ENCODE data around the gene PRXL2A. TPM values are rescaled to one million over a fixed set of nuclear protein-coding genes. Genes with fewer than 3 reads are reported as not detected.

Gene PRXL2A
- total and polyA plus RNA-seq, 10 of the 15 experiments (the other 5 are each of a cell fraction or from before 2014, with no cell fraction given) = 2.8 to 15.6 (median 11.1) TPM

DNA sequence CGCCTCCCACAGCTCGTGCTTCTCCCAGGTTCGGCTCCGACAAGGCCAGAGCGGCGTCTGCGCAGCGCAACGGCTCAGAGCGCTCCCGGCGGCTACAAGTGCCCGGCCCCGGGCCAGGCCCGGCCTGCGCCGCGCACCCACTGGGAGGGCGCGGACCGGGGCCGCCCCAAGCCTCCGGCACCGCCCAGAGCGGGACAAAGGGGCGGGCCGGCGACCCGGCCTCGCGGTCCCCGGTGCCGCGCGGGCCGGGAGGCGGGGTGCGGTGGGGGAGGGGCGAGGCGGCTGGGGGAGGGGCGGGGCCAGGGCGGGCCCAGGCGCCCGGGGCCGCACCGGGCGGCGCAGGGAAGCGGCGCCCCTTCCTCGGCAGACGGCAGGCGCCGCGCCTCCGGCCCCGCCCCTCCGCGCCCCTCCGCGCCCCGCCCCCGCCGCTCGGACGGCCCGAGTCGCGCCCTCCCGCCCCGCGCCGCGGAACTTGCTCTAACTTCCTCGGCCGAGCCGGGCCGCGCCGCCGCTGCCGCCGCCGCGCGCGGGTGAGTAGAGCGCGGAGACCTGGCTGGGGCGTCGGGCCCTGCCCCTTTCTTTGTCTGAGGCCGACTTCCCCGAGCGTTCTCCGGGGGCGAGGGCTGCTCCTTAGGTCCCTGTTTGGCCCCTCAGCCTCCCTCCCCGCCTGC lies 45.6 kb downstream of the PRXL2A start, which contains the start of gene TSPAN14:
TSS of gene TSPAN14 (plus strand) at position 469 of the 671 bp plus-strand sequence. CDS start 34,924 bp downstream, outside the sequence.
- in situ Hi-C loops (cut with MboI) = no loop called here
- Histone ChIP-seq H2AFZ (ENCODE audit: control insufficient read depth, low read depth, low read length) (peak within 1 kb of the TSS; percentile 65), H3K9ac (ENCODE audit: control insufficient read depth, insufficient read depth, low read length) (peak within 1 kb of the TSS; percentile 86), H3K4me2 (ENCODE audit: control insufficient read depth, insufficient read depth) (peak within 1 kb of the TSS; percentile 90), H3K4me3 (peak within 1 kb of the TSS; percentile 92), H3K36me3 (ENCODE audit: control insufficient read depth in 2 of 2, insufficient read depth in 2 of 2, low read length in 1 of 2) (no peaks in the 10 kb centered on the region), H3K4me1 (ENCODE audit: control insufficient read depth, insufficient read depth, low read length) (peaks cover 46% of the 10 kb centered on the region), H3K27ac (ENCODE audit: control insufficient read depth, insufficient read depth) (peak within 1 kb of the TSS; percentile 67), H4K20me1 (ENCODE audit: control insufficient read depth, insufficient read depth) (no peaks in the 10 kb centered on the region), H3K79me2 (ENCODE audit: control insufficient read depth, insufficient read depth, low read length) (peaks cover 40% of the 10 kb centered on the region), H3K9me3 (replicated peaks; ENCODE audit: control insufficient read depth, insufficient read depth, low read length) (peaks cover 3% of the 10 kb centered on the region; the same call in 1 of the 3 replicates), H3K27me3 (replicated peaks in 1 of 2; ENCODE audit: control insufficient read depth in 2 of 2, insufficient read depth in 2 of 2, low read length in 1 of 2) (no peaks in the 10 kb centered on the region)
- CTCF ChIA-PET = interaction anchor here (0.6 to 21.3 kb wide), 6 partner anchors 9 to 186 kb away, joined by 3 to 852 read pairs (median 7); no protein-coding TSS in a partner anchor
- DNase-seq (ENCODE audit: low read depth, low spot score) (no peak), FAIRE-seq (no peak), ATAC-seq (peak; percentile 65)
- BruUV-seq (replicated peaks) = no TSS peak
- POLR2A ChIA-PET = interaction anchor here (1.6 to 9.6 kb wide), 3 partner anchors 16 to 50 kb away, joined by 3 to 190 read pairs (median 30); no protein-coding TSS in a partner anchor
- SMC1A ChIA-PET (ENCODE audit: uncharacterized antibody, unreplicated experiment) = interaction anchor here (1.9 to 36.0 kb wide), 4 partner anchors 10 to 52 kb away, joined by 11 to 1038 read pairs (median 140); no protein-coding TSS in a partner anchor
- intact Hi-C loops (cut with micrococcal nuclease; ENCODE audit: unreplicated experiment) = loop anchor here (10.0 kb wide), 1 partner anchor 651 kb away; no protein-coding TSS in a partner anchor
- RAD21 ChIA-PET (ENCODE audit: unreplicated experiment) = interaction anchor here (1.3 to 21.4 kb wide), 7 partner anchors 11 to 50 kb away, joined by 4 to 432 read pairs (median 7); no protein-coding TSS in a partner anchor
- 5% methylated on average over 8 of the region's 97 CpGs for WGBS (ENCODE audit: insufficient coverage, insufficient replicate concordance, low lambda C conversion rate, missing lambda C conversion rate)
- TF ChIP-seq BACH1 (IDR thresholded peaks at IDR 0.05; ENCODE audit: borderline replicate concordance) (0 out of 2 replicates have a peak, but pooled peaks have one; percentile 37), EGR1 (IDR thresholded peaks at IDR 0.05; ENCODE audit: borderline replicate concordance in 1 of 2, low read depth in 2 of 2, low read length in 2 of 2) (peak in 1 of 2 experiments; percentile 45; a peak in 1 of 3 replicates), POLR2AphosphoS5 (IDR thresholded peaks at IDR 0.05; ENCODE audit: low read length) (peak; percentile 44; the same call in 1 of the 2 replicates), IKZF2 (IDR thresholded peaks at IDR 0.05) (no peak), ASH2L (IDR thresholded peaks at IDR 0.05; ENCODE audit: borderline replicate concordance, low read depth) (no peak), CHD2 (IDR thresholded peaks at IDR 0.05; ENCODE audit: borderline replicate concordance, low read depth, low read length) (0 out of 2 replicates have a peak, but pooled peaks have one; percentile 31), PRDM15 (CRISPR knock-in tag; IDR thresholded peaks at IDR 0.05) (no peak), POLR2A (IDR thresholded peaks at IDR 0.05; ENCODE audit: low read depth, low read length) (peak; percentile 74), RCOR1 (conservative IDR thresholded peaks at IDR 0.05; ENCODE audit: low read depth, low read length) (no peak), CTCF (IDR thresholded peaks at IDR 0.05 in 2 of 3, conservative IDR thresholded peaks at IDR 0.05 in 1 of 3; ENCODE audit: control insufficient read depth in 2 of 3, extremely low read depth in 1 of 3, insufficient read depth in 1 of 3, low read depth in 3 of 3, low read length in 3 of 3) (no peak)
- TF ChIP-seq, protein P1, sequence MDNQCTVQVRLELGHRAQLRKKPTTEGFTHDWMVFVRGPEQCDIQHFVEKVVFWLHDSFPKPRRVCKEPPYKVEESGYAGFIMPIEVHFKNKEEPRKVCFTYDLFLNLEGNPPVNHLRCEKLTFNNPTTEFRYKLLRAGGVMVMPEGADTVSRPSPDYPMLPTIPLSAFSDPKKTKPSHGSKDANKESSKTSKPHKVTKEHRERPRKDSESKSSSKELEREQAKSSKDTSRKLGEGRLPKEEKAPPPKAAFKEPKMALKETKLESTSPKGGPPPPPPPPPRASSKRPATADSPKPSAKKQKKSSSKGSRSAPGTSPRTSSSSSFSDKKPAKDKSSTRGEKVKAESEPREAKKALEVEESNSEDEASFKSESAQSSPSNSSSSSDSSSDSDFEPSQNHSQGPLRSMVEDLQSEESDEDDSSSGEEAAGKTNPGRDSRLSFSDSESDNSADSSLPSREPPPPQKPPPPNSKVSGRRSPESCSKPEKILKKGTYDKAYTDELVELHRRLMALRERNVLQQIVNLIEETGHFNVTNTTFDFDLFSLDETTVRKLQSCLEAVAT (IDR thresholded peaks at IDR 0.05) = no peak

Measured in GM12878 (cell line).